WI38 (cell line): ENCODE results near the gene MELTF.

Experiments used
- H3K4me3 ChIP-seq: 2 replicates; pipeline ENCODE4 v1.5.1; 2011; ENCODE audit warnings: low read depth, mild to moderate bottlenecking, control low read depth, low read length
- CTCF ChIP-seq: IDR thresholded peaks from 2 replicates; pipeline ENCODE4 v1.5.1; 2012; ENCODE audit warnings: low read depth, mild to moderate bottlenecking, control low read depth, low read length

Gene MELTF

GRCh38 chr3:197019535-197019934 lies 10.1 kb downstream of the MELTF start:
- no peak for TF ChIP-seq CTCF
- no peak overlapping the region for H3K4me3 ChIP-seq

- no peak overlapping the region for H3K4me3 ChIP-seq
- no peak for TF ChIP-seq CTCF
Observed at GRCh38 chr3:197019021-197019420, 10.6 kb downstream of the MELTF start.

DNA sequence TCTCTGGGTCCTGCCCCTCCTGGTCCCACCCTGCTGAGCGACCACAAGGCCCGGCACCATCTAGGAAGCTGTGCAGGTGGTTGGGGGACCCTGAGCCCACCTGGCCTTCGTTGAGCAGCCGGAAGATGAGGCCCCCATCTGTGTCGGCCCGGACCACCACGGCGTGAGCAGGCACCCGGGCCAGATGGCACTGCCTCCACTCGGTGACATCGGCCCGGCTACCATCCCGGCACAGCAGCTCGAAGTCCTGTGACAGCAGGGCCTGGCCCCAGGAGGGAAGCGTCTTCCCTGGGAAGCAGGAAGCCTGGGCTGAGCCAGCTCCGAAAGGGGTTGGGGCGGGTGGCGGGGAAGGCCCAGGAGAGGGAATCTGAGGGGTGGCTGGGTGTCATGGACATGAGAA lies 12.6 kb downstream of the MELTF start:
- no peak overlapping the region for H3K4me3 ChIP-seq
- no peak for TF ChIP-seq CTCF

GRCh38 chr3:197015790-197016736 lies 13.6 kb downstream of the MELTF start:
- H3K4me3 ChIP-seq: no peak overlapping the region
- no peak for TF ChIP-seq CTCF

GRCh38 chr3:197014942-197015575 lies 14.6 kb downstream of the MELTF start:
- TF ChIP-seq CTCF: no peak

DNA sequence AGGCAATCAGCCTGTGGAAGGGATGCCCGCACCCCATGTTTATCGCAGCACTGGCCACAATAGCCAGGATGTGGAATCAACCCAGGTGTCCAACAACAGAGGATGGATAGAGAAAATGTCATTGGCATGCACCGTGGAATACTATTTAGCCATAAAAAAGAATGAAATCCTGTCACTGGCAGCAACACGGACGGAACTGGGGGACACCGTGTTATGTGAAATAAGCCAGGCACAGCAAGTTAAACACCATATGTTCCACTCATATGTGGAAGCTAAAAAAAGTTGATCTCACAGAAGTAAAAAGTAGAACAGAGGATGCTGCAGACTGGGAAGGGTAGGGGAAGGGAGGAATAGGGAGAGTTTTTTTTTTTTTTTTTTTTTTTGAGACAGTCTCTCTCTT lies 15.6 kb downstream of the MELTF start:
- H3K4me3 ChIP-seq: no peak overlapping the region
- no peak for TF ChIP-seq CTCF

More at GRCh38 chr3:197014942-197015575, 14.6 kb downstream of the MELTF start:
- no peak overlapping the region for H3K4me3 ChIP-seq

- no peak overlapping the region for H3K4me3 ChIP-seq
- TF ChIP-seq CTCF: no peak
Observed at GRCh38 chr3:197012540-197012883, 17.1 kb downstream of the MELTF start.
